ENCODE results near the gene RSL24D1.

RSL24D1 gene

DNA sequence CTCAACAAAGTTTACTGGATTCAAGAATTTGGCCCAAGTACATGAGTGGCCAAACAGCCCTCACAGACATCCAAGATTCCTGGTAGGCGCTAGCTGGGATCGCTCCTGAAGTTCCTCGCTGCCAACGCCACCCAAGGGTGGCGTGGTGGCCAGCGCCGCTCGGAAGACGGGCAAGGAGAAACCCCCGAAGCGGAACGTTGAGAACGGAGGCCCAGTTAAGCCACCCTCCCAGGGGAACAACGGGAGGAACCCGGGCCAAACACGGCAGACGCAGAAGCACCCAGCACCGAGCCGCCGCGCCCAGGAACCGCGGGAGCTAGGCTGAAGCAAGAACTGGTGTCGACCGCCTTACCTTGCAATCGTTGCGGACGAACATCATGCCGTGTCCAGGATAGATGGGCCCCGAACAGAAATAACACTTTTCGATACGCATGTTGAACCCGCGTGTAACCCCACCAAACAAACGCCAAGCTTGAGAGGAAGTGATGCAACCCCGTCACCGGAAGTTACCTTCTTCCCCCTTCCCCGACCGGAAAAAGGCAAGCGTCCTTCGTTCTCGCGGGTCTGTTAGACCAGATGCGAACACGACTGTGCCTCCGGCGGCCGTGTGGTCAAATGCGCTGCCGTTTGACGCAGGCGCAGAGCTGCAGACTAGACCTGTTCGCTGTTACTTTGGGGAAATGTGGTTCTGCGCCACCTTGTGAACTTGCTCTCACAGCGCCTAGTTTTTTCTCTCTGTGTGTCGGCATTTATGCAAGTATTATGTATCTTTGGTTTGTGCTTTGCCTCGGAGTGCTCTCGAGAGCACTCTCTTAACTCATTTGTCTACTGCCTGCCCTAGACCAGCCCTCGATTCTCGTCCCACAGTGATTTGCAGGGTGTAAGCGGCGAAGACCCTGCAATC is at the start of gene RSL24D1:
RSL24D1 (minus strand) TSS at position 484 of the 904 bp plus-strand sequence; CDS start at position 433, 51 bp downstream.
- peak; percentile 96 to 98 for DNase-seq

DNA sequence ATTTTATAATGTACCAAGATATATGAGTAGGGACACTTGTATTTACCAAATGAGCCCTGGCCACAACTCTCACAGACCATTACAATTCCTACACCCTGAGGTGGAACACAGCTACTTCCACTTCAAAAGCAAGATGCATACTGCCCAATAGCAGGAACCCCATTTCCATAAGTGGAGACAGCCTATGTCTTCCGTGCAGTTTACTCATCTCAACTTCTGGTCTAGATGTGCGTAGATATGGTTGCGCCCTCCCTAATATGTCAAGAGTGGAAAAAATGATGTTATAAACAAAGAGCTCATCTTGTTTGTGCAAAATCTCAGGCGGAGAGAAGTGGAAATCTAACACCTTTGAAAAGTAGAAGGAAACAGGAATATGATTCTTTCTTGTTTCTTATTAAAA is 48.3 kb upstream of the RSL24D1 start:
- DNase-seq, result no peak

- no peak for DNase-seq
Measured at GRCh38 chr15:55241891-55242290, 45.1 kb upstream of the RSL24D1 start.

GRCh38 chr15:55241186-55241585 is 44.4 kb upstream of the RSL24D1 start:
- DNase-seq, result no peak

GRCh38 chr15:55240125-55240760 is 43.5 kb upstream of the RSL24D1 start:
- no peak for DNase-seq

DNA sequence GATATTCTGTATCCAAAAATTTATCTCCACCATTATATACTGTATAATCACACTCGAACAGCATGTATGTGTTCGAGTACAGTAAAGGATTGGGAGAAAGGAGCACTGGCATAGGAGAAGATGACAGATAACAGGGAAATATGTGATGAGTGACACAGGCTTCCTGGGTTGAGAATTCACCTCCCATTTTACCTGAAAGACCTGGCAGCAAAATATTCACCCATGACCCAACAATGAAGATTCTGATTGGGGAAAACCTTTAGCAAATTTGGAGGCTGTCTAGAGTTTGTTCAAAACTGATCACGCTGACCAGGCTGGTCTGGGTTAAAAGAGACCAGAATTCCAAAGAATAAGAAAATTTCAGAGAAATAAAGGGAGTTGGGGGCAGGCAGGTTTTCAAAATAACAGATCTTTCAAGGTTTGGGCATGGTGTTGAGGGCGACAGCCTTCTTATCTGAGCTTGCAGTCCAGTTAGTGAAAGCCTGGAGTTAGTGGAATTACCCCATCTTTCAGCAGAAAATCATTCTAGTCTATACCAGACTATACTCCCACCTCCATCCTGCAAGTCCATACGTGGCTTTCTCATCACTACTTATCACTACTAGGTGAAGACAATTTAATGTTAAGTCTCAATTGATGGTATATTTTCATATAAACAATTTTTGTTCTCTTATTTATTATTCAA is 42.8 kb upstream of the RSL24D1 start:
- no peak for DNase-seq

DNA sequence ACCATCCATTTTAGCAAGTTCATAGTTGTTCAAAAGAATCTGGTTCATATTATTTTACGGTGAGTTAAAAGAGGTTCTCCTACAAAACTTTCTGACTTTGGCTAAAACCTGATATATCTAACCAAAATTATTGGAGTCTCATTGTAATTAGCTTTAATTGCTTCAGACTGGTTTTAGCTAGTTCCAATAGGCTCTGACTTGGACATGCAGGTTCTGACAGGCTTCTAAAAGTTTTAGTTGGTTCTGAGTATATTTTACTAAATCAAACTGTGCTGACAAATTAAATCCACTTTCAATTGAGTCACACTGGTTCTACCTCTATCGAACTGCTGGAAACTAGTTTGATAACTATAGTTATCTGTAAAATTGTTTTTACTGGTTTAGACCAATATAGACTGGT is 42.1 kb upstream of the RSL24D1 start:
- DNase-seq, result no peak

DNA sequence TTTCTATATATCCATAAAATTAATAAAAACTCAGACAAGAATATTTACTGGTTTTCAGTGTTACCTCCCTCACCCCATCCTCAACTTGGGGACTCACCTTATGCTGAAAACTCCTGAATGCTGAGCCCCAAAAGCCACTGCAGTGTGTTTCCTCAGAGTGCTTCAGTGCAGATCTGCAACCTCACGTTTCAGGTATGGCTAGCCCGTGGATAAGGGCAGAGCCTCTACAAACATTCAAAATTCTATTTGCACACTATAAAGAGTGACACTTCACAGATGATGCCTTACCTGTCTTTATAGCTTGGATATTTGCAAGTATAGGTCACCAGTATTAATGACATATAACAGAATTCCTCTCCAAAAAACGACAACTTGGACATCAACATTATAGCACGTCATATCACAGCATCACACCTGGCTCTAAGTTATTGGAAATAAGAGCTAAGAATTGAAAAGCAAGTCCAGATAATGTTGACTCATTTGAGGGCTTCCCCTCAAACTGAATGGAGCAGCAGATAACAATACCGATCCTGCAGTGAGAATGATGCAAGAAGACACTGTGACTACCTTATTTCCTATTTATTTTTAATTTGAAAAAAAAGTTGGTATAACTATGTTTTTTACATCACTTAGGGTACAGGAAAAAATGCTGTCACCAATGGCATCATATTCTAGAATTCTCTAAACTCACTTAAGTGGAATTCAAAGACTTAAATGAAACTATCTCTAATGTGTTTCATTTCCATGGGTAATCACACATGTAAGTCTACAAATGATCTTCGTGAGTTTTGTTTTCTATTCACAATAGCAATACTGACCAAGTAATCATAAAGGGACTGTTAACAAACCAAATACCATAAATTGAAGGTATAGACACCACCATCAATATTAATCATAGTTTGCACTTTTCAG is 40.7 kb upstream of the RSL24D1 start:
- DNase-seq, result no peak

DNA sequence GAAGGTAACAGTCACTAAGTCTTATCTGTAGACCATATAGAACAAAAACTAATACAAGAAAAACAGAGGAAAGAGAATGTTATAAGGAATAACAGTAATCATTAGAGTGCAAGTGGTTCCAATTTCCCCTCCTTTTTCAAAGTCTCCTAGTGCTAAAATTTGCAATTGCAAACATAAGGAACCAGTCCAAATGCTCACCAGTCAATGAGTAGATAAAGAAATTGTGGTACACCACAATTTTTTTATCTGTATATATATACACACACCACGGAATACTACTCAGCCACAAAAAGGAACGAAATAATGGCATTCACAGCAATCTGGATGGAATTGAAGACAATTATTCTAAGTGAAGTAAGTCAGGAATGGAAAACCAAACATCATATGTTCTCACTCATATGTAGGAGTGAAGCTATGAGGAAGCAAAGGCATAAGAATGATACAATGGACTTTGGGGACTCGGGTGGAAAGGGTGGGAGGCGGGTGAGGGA is 38.9 kb upstream of the RSL24D1 start:
- no peak for DNase-seq

DNA sequence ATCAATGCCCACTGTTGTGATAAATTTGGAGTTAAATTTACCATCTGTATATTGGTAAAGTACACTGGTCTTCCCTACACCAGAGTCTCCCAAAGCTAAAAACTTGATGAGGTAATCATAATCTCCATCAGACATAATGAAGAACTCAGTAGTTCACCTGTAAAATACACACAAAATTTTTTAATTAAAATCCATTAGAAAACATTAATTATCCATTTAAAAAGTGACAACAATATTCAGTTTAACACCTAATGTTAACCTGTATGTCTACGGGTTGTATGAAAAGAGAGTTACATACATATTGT is 38.0 kb upstream of the RSL24D1 start:
- DNase-seq, result no peak

GRCh38 chr15:55234104-55234799 is 37.5 kb upstream of the RSL24D1 start:
- no peak for DNase-seq

DNA sequence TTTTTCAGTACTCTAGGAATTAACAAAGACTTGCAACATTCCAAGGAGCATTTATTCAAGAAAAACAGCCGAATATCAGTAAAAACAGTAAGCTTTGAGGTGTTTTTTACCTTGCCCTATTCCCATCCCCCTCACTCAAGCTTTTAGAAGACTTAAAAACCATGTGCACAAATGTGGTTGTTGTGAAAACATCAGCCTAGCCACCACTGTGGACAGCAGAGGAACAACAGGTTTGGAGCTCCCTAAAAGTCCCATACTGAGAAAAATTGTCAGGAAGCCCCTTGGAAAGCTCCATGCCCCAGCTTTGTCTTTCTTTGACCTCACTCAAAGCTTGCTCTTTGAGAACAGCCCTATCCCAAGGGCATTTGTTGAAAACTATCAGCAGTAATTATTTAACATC is 34.7 kb upstream of the RSL24D1 start:
- no peak for DNase-seq

DNA sequence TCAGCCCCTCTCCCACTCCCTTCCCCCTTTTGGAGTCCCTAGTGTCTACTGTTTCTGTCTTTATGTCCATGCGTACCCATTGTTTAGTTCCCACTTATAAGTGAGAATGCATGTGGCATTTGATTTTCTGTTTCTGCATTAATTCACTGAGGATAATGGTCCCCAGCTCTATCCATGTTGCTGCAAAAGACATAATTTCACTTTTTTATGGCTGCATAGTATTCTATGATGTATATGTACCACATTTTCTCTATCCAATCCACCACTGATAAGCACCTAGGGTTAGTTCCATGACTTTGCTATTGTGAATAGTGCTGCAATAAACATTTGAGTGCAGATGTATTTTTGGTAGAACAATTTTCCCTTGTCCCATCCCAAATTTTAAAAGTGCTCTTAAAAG is 34.2 kb upstream of the RSL24D1 start:
- DNase-seq, result no peak

DNA sequence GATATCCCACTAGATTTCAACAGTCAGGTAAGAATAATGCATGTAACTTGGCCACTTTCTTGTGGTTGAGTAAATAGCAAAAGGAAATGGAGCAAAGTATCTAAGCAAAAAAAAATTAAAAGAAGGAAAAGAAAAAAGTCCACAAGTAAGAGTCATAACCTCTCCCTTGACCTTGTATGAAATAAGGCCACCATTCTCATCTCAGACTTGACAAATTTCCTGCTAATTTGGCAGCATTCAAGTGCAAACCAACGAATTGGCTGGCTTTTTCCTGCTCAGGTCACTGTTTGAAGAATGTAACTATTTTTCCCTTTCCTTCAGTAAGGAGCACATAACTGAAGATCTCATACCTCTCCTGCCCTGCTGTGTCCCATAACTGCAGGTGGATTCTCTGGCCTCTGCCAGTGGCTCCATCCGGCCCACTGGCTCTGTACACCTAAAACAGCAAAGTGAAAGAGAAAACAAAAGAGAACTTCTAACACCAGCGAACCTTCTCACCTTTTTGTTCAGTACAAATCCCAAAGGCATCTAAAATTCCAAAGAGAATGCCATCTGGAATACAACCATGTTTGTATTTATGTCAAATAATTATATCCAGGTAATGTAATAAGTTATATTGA is 33.4 kb upstream of the RSL24D1 start:
- no peak for DNase-seq

DNA sequence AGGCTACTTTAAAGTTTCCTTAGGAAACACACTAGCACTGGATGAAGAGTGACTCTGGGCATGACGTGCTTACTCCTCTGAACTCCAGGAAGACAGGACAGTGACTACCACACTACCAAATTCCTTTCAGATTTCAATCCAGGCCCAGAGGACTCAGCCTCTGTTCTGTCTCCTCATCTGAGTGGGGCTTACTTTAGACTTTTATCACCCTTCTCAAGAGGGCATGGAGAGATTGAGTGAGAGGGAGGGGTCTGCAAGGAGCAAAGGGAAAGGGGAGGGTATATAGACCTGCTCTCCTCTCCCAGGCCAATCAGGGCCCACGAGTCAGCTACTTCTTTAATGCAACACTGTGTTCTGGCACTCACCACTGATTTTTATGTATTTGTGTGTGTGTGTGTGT is 29.4 kb upstream of the RSL24D1 start:
- DNase-seq, result no peak

- DNase-seq, result no peak
Measured at GRCh38 chr15:55224892-55225291, 28.2 kb upstream of the RSL24D1 start.

DNA sequence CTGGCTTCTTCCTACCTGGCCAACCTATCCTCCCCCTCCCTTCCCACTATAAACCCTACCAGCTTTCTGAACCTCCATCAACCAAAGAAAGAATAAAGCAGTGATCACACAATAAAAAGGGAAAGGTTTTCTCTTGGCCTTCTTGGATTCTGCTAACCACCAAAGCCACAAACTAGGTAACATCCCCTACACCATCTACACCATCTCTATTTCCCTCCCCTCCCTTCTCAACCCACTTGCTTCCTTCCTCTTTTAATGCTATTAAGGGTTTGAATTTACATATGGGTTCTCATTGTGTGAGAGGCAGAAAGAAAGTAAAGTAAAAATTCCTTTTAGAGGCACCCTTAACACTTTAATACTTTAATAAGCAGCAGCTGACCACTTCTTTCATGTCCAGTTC is 25.8 kb upstream of the RSL24D1 start:
- DNase-seq, result peak; percentile 47

DNA sequence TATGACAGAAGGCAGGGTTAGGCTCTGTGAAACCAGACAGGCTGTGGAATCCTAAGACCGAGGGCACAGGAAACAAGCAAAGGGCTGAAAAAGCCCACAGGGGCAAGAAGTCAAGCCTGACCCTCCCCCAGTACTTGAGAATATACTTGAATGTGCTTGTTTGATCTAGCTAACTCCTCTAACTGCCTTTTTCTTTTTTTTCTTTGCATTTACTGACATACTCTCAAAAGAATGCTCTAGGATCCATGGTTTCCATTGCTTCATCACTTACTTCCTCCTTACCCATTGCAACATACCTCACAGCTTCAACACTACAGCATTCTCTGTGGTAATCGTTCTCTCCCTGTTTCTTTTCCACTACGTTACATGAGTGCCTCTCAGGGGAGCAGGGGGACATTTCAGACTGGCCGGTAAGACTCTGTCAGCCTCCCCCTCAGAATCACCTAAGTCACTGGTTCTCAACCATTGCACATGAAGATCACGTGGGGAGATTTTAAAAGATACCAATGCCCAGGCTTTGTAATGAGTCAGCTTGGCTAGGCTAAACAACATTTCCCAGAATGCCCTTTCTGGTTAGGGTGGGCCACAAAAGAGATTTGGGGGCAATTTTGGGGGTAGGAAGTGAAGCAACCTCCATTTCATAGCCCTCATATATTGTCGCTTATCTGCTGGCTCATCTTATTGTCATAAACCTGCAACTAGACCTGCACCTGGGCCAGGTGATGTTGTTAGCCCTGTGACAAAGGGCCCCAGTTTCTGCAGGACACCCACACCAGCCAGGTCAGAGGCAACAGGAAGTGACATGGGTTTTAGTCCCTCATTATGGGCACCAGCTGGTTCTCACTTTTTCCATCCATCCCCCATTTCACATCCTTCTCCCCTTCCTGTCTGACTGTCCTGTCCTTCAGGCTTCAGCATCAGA is 24.6 kb upstream of the RSL24D1 start:
- DNase-seq, result peak; percentile 86 to 88

DNA sequence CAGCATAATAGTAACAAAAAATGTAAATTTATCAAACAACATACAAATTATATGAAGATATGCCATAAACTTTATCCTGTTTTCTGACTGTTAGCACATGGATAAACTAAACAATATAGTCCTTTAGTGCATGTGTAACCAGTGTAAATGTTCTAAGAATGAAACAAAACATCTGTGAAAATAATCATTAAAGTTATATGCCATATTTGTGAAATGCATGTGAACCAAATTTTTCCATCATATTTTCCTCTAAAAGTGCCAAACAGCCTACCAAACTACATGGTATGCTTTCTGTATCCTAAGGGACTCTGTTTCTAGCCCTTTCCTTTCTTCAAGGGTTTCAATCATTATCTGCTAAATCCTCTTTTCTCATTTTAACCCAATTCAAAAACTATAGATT is 23.9 kb upstream of the RSL24D1 start:
- no peak for DNase-seq

- no peak for DNase-seq
Measured at GRCh38 chr15:55218056-55218455, 21.3 kb upstream of the RSL24D1 start.

Measured in inflammatory macrophage treated with lipopolysaccharide for 1 hour (primary cell).